CD4-positive, alpha-beta T cell treated with Interleukin-17A for 1 hour (primary cell): ENCODE results near the gene MCOLN1.

Source experiments
- DNase-seq: peaks from one replicate; pipeline ENCODE4 v3.0.0-alpha.2; 2020

The MCOLN1 gene

DNA sequence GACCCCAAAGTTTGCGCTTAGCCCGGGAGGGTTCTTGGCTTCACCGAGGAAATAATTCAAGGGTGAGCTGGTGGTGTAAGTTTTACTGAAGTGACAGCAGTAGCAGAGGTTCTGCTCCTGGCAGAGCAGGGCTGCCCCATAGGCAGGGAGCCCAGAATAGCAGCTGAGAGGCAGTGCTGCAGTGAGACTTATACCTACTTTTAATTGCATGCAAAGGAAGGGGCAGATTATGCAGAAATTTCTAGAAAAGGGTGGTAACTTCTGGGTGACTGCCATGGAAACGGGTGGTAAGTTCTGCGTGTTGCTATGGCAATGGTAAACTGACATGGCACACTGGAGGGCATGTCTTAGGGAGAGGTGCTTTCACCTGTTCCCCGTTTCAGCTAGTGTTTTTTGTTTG, 55.7 kb downstream of the MCOLN1 start:
- no peak for DNase-seq

DNA sequence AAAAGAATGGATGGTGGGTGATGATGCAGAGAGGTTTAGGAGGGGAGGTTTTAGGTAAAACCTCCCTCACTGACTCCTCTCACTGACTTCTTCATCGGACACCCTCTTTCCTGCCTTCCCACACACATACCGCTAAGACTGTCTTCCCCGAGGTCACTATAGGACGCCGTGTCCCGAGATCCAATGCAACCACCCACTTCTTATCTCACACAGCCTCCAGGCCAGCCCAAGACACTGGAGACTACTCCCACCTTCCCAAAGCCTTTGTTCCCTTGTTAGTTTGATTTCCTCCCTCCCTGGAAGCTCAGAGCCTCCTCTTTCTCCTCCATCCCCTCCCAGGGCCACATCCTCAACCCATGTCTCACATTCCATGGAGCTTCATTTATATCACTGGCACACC, 56.8 kb downstream of the MCOLN1 start:
- no peak for DNase-seq

DNA sequence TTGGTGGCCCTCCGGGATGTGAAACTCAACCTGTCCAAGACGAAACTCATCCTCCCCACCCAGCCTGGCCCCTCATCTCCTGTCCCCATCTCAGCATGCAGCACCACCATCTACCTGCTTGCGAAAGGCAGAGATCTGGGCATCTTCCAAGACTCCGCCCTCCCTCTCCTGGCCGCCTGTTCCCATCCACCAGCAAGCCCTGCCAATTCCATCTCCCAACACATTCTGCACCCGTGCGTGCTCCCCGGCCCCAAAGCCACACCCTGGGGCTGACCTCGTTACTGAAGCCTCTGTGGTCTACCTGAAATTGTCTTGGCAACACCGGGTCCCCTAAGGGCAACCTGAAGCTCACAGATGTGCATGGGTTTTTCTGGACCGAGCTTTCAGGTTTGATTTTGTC, 60.0 kb downstream of the MCOLN1 start:
- no peak for DNase-seq
